ENCODE data around the gene TRIM28. TPM values are rescaled to one million over a fixed set of nuclear protein-coding genes. Genes with fewer than 3 reads are reported as not detected.
"Not testable (repeated sequence)": the region's sequence is repeated elsewhere in the genome, so short reads cannot be mapped to it uniquely, and the experiment has no call there.

Gene TRIM28
- total and polyA plus RNA-seq, 4 experiments from 2014 or later = 19.4 to 348 (median 206) TPM

DNA sequence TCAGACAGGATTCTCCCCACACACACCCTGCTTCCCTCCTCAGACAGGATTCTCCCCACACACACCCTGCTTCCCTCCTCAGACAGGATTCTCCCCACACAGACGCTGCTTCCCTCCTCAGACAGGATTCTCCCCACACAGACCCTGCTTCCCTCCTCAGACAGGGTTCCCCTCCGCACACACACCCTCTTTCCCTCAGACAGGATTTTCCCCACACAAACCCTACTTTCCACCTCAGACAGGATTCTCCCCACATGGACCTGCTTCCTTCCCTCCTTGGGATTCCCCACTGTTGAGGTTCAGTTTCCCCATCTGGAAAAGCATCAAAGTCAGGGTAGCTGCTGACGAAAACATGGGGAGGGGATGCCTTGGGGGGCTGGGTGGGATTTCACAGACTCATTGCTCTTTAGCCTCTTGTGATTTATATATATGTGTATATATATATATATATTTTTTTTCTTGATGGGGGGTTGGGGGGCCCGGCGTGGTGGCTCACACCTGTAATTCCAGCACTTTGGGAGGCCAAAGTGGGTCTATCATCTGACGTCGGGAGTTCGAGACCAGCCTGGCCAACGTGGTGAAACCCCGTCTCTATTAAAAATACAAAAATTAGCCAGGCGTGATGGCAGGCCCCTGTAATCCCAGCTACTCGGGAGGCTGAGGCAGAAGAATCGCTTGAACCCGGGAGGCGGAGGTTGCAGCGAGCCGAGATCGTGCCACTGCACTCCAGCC lies 1.1 kb upstream of the TRIM28 start:
- H3K9me3 Mint-ChIP-seq; H3K9me3 ChIP-seq (ENCODE audit: control insufficient read depth in 1 of 2, low read length in 2 of 2); intact Hi-C loops (cut with micrococcal nuclease); H3K27ac ChIP-seq (ENCODE audit: low read depth, low read length); DNase-seq; H3K36me3 ChIP-seq (ENCODE audit: insufficient read depth, low read length); H3K4me3 ChIP-seq (ENCODE audit: low read length in 2 of 2); H3K27me3 ChIP-seq (ENCODE audit: insufficient read depth, low read length): not testable (repeated sequence)
- ChIA-PET POLR2A (ENCODE audit: partially characterized antibody) (interaction anchor here (0.7 to 5.6 kb wide), 10 partner anchors 11 to 180 kb away, joined by 3 to 104 read pairs (median 7); partner anchors contain the start of genes CHMP2A, MZF1, UBE2M and ZBTB45), CTCF (ENCODE audit: partially characterized antibody) (interaction anchor here (1.3 to 1.6 kb wide), 2 partner anchors 23 to 33 kb away, joined by 4 to 13 read pairs; partner anchors contain the start of gene ZBTB45)
- Mint-ChIP-seq H3K36me3 (peaks cover 20 to 32% of the 10 kb centered on the region in 2 donors), H3K27me3 (peaks cover 0 to 10% of the 10 kb centered on the region in 2 donors), H3K4me1 (peaks cover 24 to 44% (median 29%) of the 10 kb centered on the region in 4 donors), H3K27ac (peak overlapping the region in 5 of 7 donors; percentile 70 to 95 (median 81)), H3K4me3 (peak overlapping the region in 5 of 8 donors; percentile 24 to 59 (median 47))
- peaks cover 41% of the 10 kb centered on the region for H3K4me1 ChIP-seq (ENCODE audit: insufficient read depth, low read length)

DNA sequence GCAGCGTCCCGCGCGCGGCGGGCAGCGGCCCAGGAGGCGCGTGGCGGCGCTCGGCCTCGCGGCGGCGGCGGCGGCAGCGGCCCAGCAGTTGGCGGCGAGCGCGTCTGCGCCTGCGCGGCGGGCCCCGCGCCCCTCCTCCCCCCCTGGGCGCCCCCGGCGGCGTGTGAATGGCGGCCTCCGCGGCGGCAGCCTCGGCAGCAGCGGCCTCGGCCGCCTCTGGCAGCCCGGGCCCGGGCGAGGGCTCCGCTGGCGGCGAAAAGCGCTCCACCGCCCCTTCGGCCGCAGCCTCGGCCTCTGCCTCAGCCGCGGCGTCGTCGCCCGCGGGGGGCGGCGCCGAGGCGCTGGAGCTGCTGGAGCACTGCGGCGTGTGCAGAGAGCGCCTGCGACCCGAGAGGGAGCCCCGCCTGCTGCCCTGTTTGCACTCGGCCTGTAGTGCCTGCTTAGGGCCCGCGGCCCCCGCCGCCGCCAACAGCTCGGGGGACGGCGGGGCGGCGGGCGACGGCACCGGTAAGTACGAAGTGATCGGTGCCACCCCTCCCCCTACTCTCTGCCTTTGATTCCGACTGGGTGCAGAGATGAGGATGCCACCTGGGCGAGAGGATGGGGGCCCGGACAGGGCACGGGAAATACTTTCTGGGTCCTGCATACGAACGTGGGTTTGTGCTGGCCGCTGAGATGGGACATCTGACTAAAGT lies 874 bp downstream of the TRIM28 start:
- H3K4me3 Mint-ChIP-seq = peak overlapping the region; percentile 91 to 96 (median 94)
- peak overlapping the region; percentile 92 to 100 (median 95) for H3K27ac Mint-ChIP-seq
- H3K9me3 Mint-ChIP-seq = peaks cover 0 to 7% (median 0%) of the 10 kb centered on the region in 8 donors
- H3K27me3 ChIP-seq (ENCODE audit: insufficient read depth, low read length) = no peaks in the 10 kb centered on the region
- peak overlapping the region; percentile 86 to 87 for H3K4me3 ChIP-seq (ENCODE audit: low read length in 2 of 2)
- peaks cover 0 to 7% of the 10 kb centered on the region in 2 donors for H3K27me3 Mint-ChIP-seq
- DNase-seq = peak in 1 of 5 donors; percentile 77
- intact Hi-C loops (cut with micrococcal nuclease) = loop anchor here (1.0 kb wide), 7 partner anchors 11 to 104 kb away; partner anchors contain the start of genes CHMP2A, MZF1, ZBTB45 and ZNF132
- H3K9me3 ChIP-seq (ENCODE audit: control insufficient read depth in 1 of 2, low read length in 2 of 2) = no peaks in the 10 kb centered on the region
- POLR2A ChIA-PET (ENCODE audit: partially characterized antibody) = interaction anchor here (0.6 to 5.6 kb wide), 17 partner anchors 9 to 695 kb away, joined by 3 to 104 read pairs (median 7); partner anchors contain the start of genes CHMP2A, MZF1, UBE2M and ZBTB45
- peaks cover 25 to 48% of the 10 kb centered on the region in 2 donors for H3K36me3 Mint-ChIP-seq
- CTCF ChIA-PET (ENCODE audit: partially characterized antibody) = interaction anchor here (0.6 to 1.6 kb wide), 3 partner anchors 25 to 37 kb away, joined by 4 to 13 read pairs (median 4); partner anchors contain the start of gene ZBTB45
- peaks cover 30% of the 10 kb centered on the region for H3K4me1 ChIP-seq (ENCODE audit: insufficient read depth, low read length)
- peaks cover 28% of the 10 kb centered on the region for H3K36me3 ChIP-seq (ENCODE audit: insufficient read depth, low read length)
- peaks cover 20 to 39% (median 27%) of the 10 kb centered on the region in 4 donors for H3K4me1 Mint-ChIP-seq
- peak overlapping the region; percentile 78 for H3K27ac ChIP-seq (ENCODE audit: low read depth, low read length)

DNA sequence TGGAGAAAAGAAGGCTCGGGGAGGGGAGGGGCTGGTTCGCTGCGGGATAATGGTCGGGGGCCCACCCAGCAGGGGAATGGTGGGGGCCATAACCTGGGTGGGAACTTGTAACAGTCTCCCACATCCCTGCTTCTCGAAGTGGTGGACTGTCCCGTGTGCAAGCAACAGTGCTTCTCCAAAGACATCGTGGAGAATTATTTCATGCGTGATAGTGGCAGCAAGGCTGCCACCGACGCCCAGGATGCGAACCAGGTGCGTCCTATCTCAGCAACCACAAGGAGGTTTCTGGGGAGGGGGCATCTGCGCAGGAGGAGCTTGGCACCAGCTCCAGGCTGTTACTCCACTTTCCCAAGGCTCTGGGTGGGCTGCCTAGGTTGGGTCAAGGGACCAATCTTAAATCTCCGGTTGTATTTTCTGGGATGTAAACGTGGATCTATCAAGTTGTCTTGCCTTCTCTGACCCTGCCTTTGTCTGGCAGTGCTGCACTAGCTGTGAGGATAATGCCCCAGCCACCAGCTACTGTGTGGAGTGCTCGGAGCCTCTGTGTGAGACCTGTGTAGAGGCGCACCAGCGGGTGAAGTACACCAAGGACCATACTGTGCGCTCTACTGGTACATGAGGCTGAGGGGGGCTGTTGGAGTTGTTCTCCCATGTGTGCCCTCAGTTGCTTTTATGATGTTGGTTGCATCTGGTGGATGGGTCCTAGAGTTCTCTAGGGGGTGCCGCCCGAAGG lies 1.6 kb downstream of the TRIM28 start:
- Mint-ChIP-seq H3K36me3 (peaks cover 29 to 53% of the 10 kb centered on the region in 2 donors), H3K4me1 (peaks cover 20 to 39% (median 27%) of the 10 kb centered on the region in 4 donors), H3K9me3 (peaks cover 0 to 9% (median 0%) of the 10 kb centered on the region in 8 donors), H3K27ac (peak overlapping the region; percentile 92 to 95 (median 94)), H3K27me3 (peaks cover 0 to 7% of the 10 kb centered on the region in 2 donors), H3K4me3 (peak overlapping the region; percentile 91 to 95 (median 93))
- no peak for DNase-seq
- Histone ChIP-seq H3K36me3 (ENCODE audit: insufficient read depth, low read length) (peaks cover 35% of the 10 kb centered on the region), H3K27ac (ENCODE audit: low read depth, low read length) (peak overlapping the region; percentile 78), H3K4me1 (ENCODE audit: insufficient read depth, low read length) (peaks cover 30% of the 10 kb centered on the region), H3K9me3 (ENCODE audit: control insufficient read depth in 1 of 2, low read length in 2 of 2) (no peaks in the 10 kb centered on the region), H3K27me3 (ENCODE audit: insufficient read depth, low read length) (no peaks in the 10 kb centered on the region), H3K4me3 (ENCODE audit: low read length in 2 of 2) (peak overlapping the region; percentile 79 to 87)
- intact Hi-C loops (cut with micrococcal nuclease) = no loop called here
- ChIA-PET POLR2A (ENCODE audit: partially characterized antibody) (interaction anchor here (0.6 to 5.6 kb wide), 7 partner anchors 9 to 346 kb away, joined by 3 to 104 read pairs (median 3); partner anchors contain the start of genes CHMP2A, MZF1, UBE2M and ZBTB45), CTCF (ENCODE audit: partially characterized antibody) (interaction anchor here (1.1 kb wide), 1 partner anchor 36 kb away, joined by 4 read pairs; no protein-coding TSS in a partner anchor)

DNA sequence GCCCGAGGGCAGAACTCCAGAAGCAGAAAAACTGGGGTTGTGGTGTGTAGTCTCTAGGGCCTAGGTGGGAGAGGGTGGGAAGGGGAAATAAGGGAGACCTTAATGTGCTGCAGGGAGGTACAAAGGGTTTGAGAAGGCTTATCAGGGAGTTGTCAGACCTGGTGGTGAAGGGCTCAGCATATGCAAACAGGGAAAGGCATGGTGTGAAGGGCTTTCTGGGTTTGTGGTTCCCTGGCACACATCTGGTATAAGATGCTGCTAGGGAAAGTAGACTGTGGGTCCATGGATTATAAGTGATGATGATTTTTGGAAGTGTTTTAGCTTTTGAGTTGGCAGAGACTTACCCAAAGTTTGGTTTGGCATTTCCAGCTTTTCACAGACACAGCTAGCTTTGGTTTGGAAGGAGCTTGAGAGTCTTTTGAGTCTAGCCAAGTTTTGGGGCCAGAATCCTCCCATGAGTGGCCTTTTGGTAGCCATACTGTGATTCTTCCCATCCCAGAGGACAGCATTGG lies 2.2 kb downstream of the TRIM28 start:
- Histone ChIP-seq H3K36me3 (ENCODE audit: insufficient read depth, low read length) (peaks cover 41% of the 10 kb centered on the region), H3K4me1 (ENCODE audit: insufficient read depth, low read length) (peaks cover 30% of the 10 kb centered on the region), H3K27me3 (ENCODE audit: insufficient read depth, low read length) (no peaks in the 10 kb centered on the region), H3K4me3 (ENCODE audit: low read length in 2 of 2) (peak overlapping the region; percentile 79 to 87), H3K27ac (ENCODE audit: low read depth, low read length) (peak overlapping the region; percentile 78), H3K9me3 (ENCODE audit: control insufficient read depth in 1 of 2, low read length in 2 of 2) (no peaks in the 10 kb centered on the region)
- ChIA-PET CTCF (ENCODE audit: partially characterized antibody) (interaction anchor here (1.1 kb wide), 1 partner anchor 36 kb away, joined by 4 read pairs; no protein-coding TSS in a partner anchor), POLR2A (ENCODE audit: partially characterized antibody) (interaction anchor here (1.2 to 5.6 kb wide), 5 partner anchors 8 to 30 kb away, joined by 3 to 104 read pairs (median 89); partner anchors contain the start of genes CHMP2A, UBE2M and ZBTB45)
- Mint-ChIP-seq H3K27ac (peak overlapping the region; percentile 92 to 95 (median 94)), H3K36me3 (peaks cover 32 to 59% of the 10 kb centered on the region in 2 donors), H3K9me3 (peaks cover 0 to 9% (median 0%) of the 10 kb centered on the region in 8 donors), H3K4me1 (peaks cover 20 to 39% (median 28%) of the 10 kb centered on the region in 4 donors), H3K4me3 (peak overlapping the region; percentile 91 to 95 (median 93)), H3K27me3 (peaks cover 0 to 7% of the 10 kb centered on the region in 2 donors)
- DNase-seq = no peak
- intact Hi-C loops (cut with micrococcal nuclease) = no loop called here

DNA sequence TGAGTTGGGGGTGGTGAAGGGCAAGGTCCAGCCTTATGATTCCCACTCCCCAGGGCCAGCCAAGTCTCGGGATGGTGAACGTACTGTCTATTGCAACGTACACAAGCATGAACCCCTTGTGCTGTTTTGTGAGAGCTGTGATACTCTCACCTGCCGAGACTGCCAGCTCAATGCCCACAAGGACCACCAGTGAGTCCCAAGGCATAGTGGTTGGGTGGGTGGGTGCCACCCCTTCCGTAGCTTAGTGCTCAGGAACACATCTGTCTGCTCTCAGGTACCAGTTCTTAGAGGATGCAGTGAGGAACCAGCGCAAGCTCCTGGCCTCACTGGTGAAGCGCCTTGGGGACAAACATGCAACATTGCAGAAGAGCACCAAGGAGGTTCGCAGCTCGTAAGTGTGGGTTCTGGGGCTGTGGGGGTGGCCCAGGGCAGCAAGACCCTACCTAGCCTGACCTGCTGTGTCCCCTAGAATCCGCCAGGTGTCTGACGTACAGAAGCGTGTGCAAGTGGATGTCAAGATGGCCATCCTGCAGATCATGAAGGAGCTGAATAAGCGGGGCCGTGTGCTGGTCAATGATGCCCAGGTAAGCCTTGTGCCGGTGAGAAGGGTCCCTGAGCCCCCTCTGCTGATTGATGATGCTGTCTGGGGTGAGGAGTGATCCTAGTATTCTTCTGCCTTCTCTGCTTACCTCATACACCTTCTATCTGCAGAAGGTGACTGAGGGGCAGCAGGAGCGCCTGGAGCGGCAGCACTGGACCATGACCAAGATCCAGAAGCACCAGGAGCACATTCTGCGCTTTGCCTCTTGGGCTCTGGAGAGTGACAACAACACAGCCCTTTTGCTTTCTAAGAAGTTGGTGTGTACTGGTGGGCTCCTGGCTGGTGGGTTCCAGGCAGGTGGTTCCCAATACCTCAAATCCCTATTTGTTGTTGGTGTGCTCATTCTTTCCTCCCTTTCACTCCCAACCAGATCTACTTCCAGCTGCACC lies 3.8 kb downstream of the TRIM28 start:
- intact Hi-C loops (cut with micrococcal nuclease) = no loop called here
- H3K27ac ChIP-seq (ENCODE audit: low read depth, low read length) = peak overlapping the region; percentile 78
- H3K4me1 Mint-ChIP-seq = peaks cover 21 to 45% (median 31%) of the 10 kb centered on the region in 4 donors
- H3K9me3 ChIP-seq (ENCODE audit: control insufficient read depth in 1 of 2, low read length in 2 of 2) = no peaks in the 10 kb centered on the region
- peaks cover 56% of the 10 kb centered on the region for H3K36me3 ChIP-seq (ENCODE audit: insufficient read depth, low read length)
- H3K9me3 Mint-ChIP-seq = peaks cover 0 to 11% (median 0%) of the 10 kb centered on the region in 8 donors
- H3K27me3 Mint-ChIP-seq = peaks cover 0 to 7% of the 10 kb centered on the region in 2 donors
- H3K4me1 ChIP-seq (ENCODE audit: insufficient read depth, low read length) = peaks cover 30% of the 10 kb centered on the region
- DNase-seq = no peak
- CTCF ChIA-PET (ENCODE audit: partially characterized antibody) = interaction anchor here (0.9 kb wide), 1 partner anchor 27 kb away, joined by 4 read pairs; no protein-coding TSS in a partner anchor
- no peak overlapping the region for H3K4me3 ChIP-seq (ENCODE audit: low read length in 2 of 2)
- H3K4me3 Mint-ChIP-seq = peak overlapping the region in 3 of 8 donors; percentile 12 to 20 (median 13)
- H3K36me3 Mint-ChIP-seq = peaks cover 41 to 74% of the 10 kb centered on the region in 2 donors
- POLR2A ChIA-PET (ENCODE audit: partially characterized antibody) = interaction anchor here (1.2 to 5.6 kb wide), 5 partner anchors 7 to 34 kb away, joined by 3 to 104 read pairs (median 89); partner anchors contain the start of genes CHMP2A, UBE2M and ZBTB45
- peak overlapping the region in 6 of 7 donors; percentile 27 to 95 (median 45) for H3K27ac Mint-ChIP-seq
- H3K27me3 ChIP-seq (ENCODE audit: insufficient read depth, low read length) = no peaks in the 10 kb centered on the region
